Keratinocyte (primary cell): Measurements from ENCODE around the gene TYSND1. TPM values are rescaled to one million over a fixed set of nuclear protein-coding genes. Genes with fewer than 3 reads are reported as not detected.

ENCODE experiments used
- DNase-seq: peaks from one replicate; pipeline ENCODE4 v3.0.0-alpha.2; 2011; ENCODE audit warnings: low read depth, missing footprints, low spot score
- FAIRE-seq: peaks from 2 replicates; lab custom pipeline; 2011; peaks lifted over from hg19 to GRCh38; lab: Jason Lieb, UNC
- H2AFZ ChIP-seq: 2 replicates; pipeline ENCODE4 v1.6.0; 2012; ENCODE audit warnings: low read length, control low read depth, inconsistent platforms; ENCODE audit not compliant: control insufficient read depth
- H3K27ac ChIP-seq: 2 replicates; pipeline ENCODE4 v1.5.1; 2011; ENCODE audit warnings: low read length; ENCODE audit not compliant: control insufficient read depth, insufficient read depth
- H3K27me3 ChIP-seq: 3 replicates; pipeline ENCODE4 v1.6.0; 2011; ENCODE audit warnings: low read length; ENCODE audit not compliant: control insufficient read depth, insufficient read depth; ENCODE audit errors: extremely low read depth
- H3K36me3 ChIP-seq, 2 experiments: 2 replicates in 1 of 2; 3 replicates in 1 of 2; pipeline ENCODE4 v1.5.1; 2011; ENCODE audit warnings: low read length in 2 of 2, mild to moderate bottlenecking in 1 of 2; ENCODE audit not compliant: control insufficient read depth in 2 of 2, insufficient read depth in 2 of 2; ENCODE audit errors: extremely low read depth in 1 of 2
- H3K4me1 ChIP-seq: 3 replicates; pipeline ENCODE4 v1.5.1; 2011; ENCODE audit warnings: low read length; ENCODE audit not compliant: control insufficient read depth, insufficient read depth; ENCODE audit errors: extremely low read depth
- H3K4me2 ChIP-seq: 3 replicates; pipeline ENCODE4 v1.6.0; 2011; ENCODE audit warnings: low read depth, low read length; ENCODE audit not compliant: control insufficient read depth, insufficient read depth; ENCODE audit errors: extremely low read depth
- H3K4me3 ChIP-seq, 3 experiments: fragments of 200-600 bp in 1 of 3; sonication (generic) in 1 of 3; 2 replicates in 2 of 3; 3 replicates in 1 of 3; pipeline ENCODE4 v1.5.1; 2011 to 2016; ENCODE audit warnings: low read length in 3 of 3, mild to moderate bottlenecking in 3 of 3, control low read depth in 2 of 3, inconsistent platforms in 1 of 3, low read depth in 1 of 3, mixed read lengths in 1 of 3, mixed run types in 1 of 3, moderate library complexity in 1 of 3; ENCODE audit not compliant: control insufficient read depth in 2 of 3, insufficient read depth in 2 of 3; ENCODE audit errors: extremely low read depth in 1 of 3
- H3K79me2 ChIP-seq: 2 replicates; pipeline ENCODE4 v1.6.0; 2012; ENCODE audit warnings: low read length; ENCODE audit not compliant: control insufficient read depth, insufficient read depth
- H3K9ac ChIP-seq: 3 replicates; pipeline ENCODE4 v1.6.0; 2011; ENCODE audit warnings: low read length; ENCODE audit not compliant: control insufficient read depth, insufficient read depth; ENCODE audit errors: extremely low read depth
- H3K9me1 ChIP-seq: 3 replicates; pipeline ENCODE4 v1.6.0; 2011; ENCODE audit warnings: low read length; ENCODE audit not compliant: control insufficient read depth, insufficient read depth; ENCODE audit errors: extremely low read depth
- H3K9me3 ChIP-seq: 2 replicates; pipeline ENCODE4 v1.5.1; 2012; ENCODE audit warnings: low read depth, low read length; ENCODE audit not compliant: control insufficient read depth
- H4K20me1 ChIP-seq: 3 replicates; pipeline ENCODE4 v1.6.0; 2011; ENCODE audit warnings: low read length; ENCODE audit not compliant: control insufficient read depth, insufficient read depth; ENCODE audit errors: extremely low read depth
- EZH2 ChIP-seq: IDR thresholded peaks from one replicate; pipeline ENCODE4 v1.6.1; 2012; ENCODE audit warnings: inconsistent platforms, mild to moderate bottlenecking, low read length, moderate library complexity
- dilution Hi-C: fragments of 300-500 bp; cut with MboI; formaldehyde crosslinking; loops from one replicate; pipeline ENCODE4 v1.7.0; 2020; ENCODE audit warnings: low sequenced_read_pairs; ENCODE audit not compliant: extremely low pct_ligation_motif_present
- polyA plus RNA-seq, 5 experiments: library from polyadenylated mRNA; depleted of rRNA in 3 of 5; stranded (reverse) in 3 of 5; stranded (forward) in 1 of 5; unstranded in 1 of 5; fragments of >200 nt; gene quantifications; 1 replicate in 1 of 5; 2 replicates in 3 of 5; 3 replicates in 1 of 5; pipeline versions ENCODE4 v1.2.1 to v1.2.3, GENCODE V29; 2011 to 2012; ENCODE audit warnings: missing spikeins in 2 of 5, low read depth in 1 of 5, low replicate concordance in 1 of 5
- TF ChIP-seq, protein P1 (sequence below), 3 experiments: IDR thresholded peaks in 1 of 3; conservative IDR thresholded peaks in 1 of 3; optimal IDR thresholded peaks in 1 of 3; 2 replicates in 2 of 3; 3 replicates in 1 of 3; pipeline versions ENCODE3 to v1.5.1; 2011; ENCODE audit warnings: low read length in 3 of 3, mild to moderate bottlenecking in 3 of 3, moderate library complexity in 2 of 3, control low read depth in 1 of 3, inconsistent platforms in 1 of 3; ENCODE audit not compliant: insufficient read depth in 2 of 3; ENCODE audit errors: extremely low read depth in 1 of 3

TYSND1 gene
- polyA plus RNA-seq, 1 donor (not counting 4 experiments of a cell fraction or from before 2014, with no cell fraction given), result 9.9 TPM

- Histone ChIP-seq H3K4me1 (peaks cover 33% of the 10 kb centered on the region), H3K4me2 (peak overlapping the region; percentile 66), H3K27ac (no peak overlapping the region), H4K20me1 (no peaks in the 10 kb centered on the region), H3K9ac (no peak overlapping the region), H3K79me2 (no peaks in the 10 kb centered on the region), H3K9me1 (no peaks in the 10 kb centered on the region), H3K9me3 (no peaks in the 10 kb centered on the region), H3K4me3 (no peak overlapping the region), H2AFZ (no peak overlapping the region), H3K27me3 (no peaks in the 10 kb centered on the region), H3K36me3 (no peaks in the 10 kb centered on the region)
- FAIRE-seq (no peak), DNase-seq (no peak)
- dilution Hi-C loops, result no loop called here
- TF ChIP-seq, protein P1, sequence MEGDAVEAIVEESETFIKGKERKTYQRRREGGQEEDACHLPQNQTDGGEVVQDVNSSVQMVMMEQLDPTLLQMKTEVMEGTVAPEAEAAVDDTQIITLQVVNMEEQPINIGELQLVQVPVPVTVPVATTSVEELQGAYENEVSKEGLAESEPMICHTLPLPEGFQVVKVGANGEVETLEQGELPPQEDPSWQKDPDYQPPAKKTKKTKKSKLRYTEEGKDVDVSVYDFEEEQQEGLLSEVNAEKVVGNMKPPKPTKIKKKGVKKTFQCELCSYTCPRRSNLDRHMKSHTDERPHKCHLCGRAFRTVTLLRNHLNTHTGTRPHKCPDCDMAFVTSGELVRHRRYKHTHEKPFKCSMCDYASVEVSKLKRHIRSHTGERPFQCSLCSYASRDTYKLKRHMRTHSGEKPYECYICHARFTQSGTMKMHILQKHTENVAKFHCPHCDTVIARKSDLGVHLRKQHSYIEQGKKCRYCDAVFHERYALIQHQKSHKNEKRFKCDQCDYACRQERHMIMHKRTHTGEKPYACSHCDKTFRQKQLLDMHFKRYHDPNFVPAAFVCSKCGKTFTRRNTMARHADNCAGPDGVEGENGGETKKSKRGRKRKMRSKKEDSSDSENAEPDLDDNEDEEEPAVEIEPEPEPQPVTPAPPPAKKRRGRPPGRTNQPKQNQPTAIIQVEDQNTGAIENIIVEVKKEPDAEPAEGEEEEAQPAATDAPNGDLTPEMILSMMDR (optimal IDR thresholded peaks at IDR 0.05 in 1 of 3, IDR thresholded peaks at IDR 0.05 in 1 of 3, conservative IDR thresholded peaks at IDR 0.05 in 1 of 3; ENCODE audit: extremely low read depth in 1 of 3, insufficient read depth in 2 of 3, low read length in 3 of 3), result no peak
- TF ChIP-seq EZH2, result no peak
These were observed 44.9 kb upstream of the TYSND1 start for GRCh38 chr10:70191161-70191971.

- Histone ChIP-seq H3K27me3 (no peaks in the 10 kb centered on the region), H3K79me2 (no peaks in the 10 kb centered on the region), H3K9ac (no peak overlapping the region), H3K9me1 (no peaks in the 10 kb centered on the region), H3K4me1 (peaks cover 39% of the 10 kb centered on the region), H3K36me3 (no peaks in the 10 kb centered on the region), H2AFZ (no peak overlapping the region), H4K20me1 (no peaks in the 10 kb centered on the region), H3K9me3 (no peaks in the 10 kb centered on the region), H3K4me3 (no peak overlapping the region), H3K4me2 (no peak overlapping the region), H3K27ac (no peak overlapping the region)
- dilution Hi-C loops, result no loop called here
- DNase-seq (no peak), FAIRE-seq (no peak)
- no peak for TF ChIP-seq EZH2
- TF ChIP-seq, protein P1 (optimal IDR thresholded peaks at IDR 0.05 in 1 of 3, IDR thresholded peaks at IDR 0.05 in 1 of 3, conservative IDR thresholded peaks at IDR 0.05 in 1 of 3; ENCODE audit: extremely low read depth in 1 of 3, insufficient read depth in 2 of 3, low read length in 3 of 3), result no peak
These were observed 44.1 kb upstream of the TYSND1 start for GRCh38 chr10:70190581-70190980.
